A549 (cell line): Measurements from ENCODE around the gene REC114. TPM values are rescaled to one million over a fixed set of nuclear protein-coding genes. Genes with fewer than 3 reads are reported as not detected.

Source experiments
- ATAC-seq, 2 experiments: fragments of 200-7000 bp in 1 of 2; fragments of >200 bp in 1 of 2; cut with Nextera tagmentation in 1 of 2; cut with Tn5 transposase in 1 of 2; 3 replicates each; pipeline versions ENCODE4 v1.8.0 to v1.9.1; 2018 to 2020; ENCODE audit warnings: mild to moderate bottlenecking in 1 of 2, moderate library complexity in 1 of 2
- CTCF ChIA-PET: fragments of 300-600 bp; sonication (Branson Sonifier 250); formaldehyde crosslinking; extraction: SDS; loops from one replicate; lab custom pipeline; 2021; ENCODE audit warnings: antibody characterized with exemption, inconsistent platforms; lab: Yijun Ruan, JAX
- POLR2A ChIA-PET: fragments of 350-600 bp; formaldehyde crosslinking; extraction: SDS; loops from one replicate; lab custom pipeline; 2021; ENCODE audit warnings: antibody characterized with exemption, inconsistent platforms; lab: Yijun Ruan, JAX
- DNase-seq, 2 experiments: peaks; one replicate each; pipeline versions ENCODE4 v3.0.0 to v3.0.0-alpha.2; 2011 to 2016; ENCODE audit warnings: low read depth in 1 of 2, low spot score in 1 of 2
- FAIRE-seq: peaks from 2 replicates; lab custom pipeline; 2011; peaks lifted over from hg19 to GRCh38; lab: Jason Lieb, UNC
- H3K27ac ChIP-seq, 2 experiments: fragments of >200 bp; sonication (Bioruptor Twin); formaldehyde crosslinking; 3 replicates each; pipeline ENCODE4 v1.5.1; 2016 to 2017
- H3K4me1 ChIP-seq: fragments of >200 bp; sonication (Bioruptor Twin); formaldehyde crosslinking; 3 replicates; pipeline ENCODE4 v1.6.1; 2016
- H3K4me2 ChIP-seq: fragments of >200 bp; sonication (Bioruptor Twin); formaldehyde crosslinking; 3 replicates; pipeline ENCODE4 v1.6.1; 2016
- H3K4me3 ChIP-seq: fragments of >200 bp; sonication (Bioruptor Twin); formaldehyde crosslinking; 3 replicates; pipeline ENCODE4 v1.5.1; 2016
- H3K9me3 ChIP-seq: fragments of >200 bp; sonication (Bioruptor Twin); formaldehyde crosslinking; 3 replicates; pipeline ENCODE4 v1.6.1; 2016
- CEBPB ChIP-seq, 2 experiments: fragments of >200 bp in 1 of 2; sonication (Bioruptor Twin) in 1 of 2; formaldehyde crosslinking in 1 of 2; IDR thresholded peaks; 2 replicates each; pipeline ENCODE4 v1.6.1; 2012 to 2016
- EHF ChIP-seq: fragments of 250-450 bp; sonication (Bioruptor Pico); IDR thresholded peaks from 2 replicates; pipeline ENCODE4 v1.5.0; 2020; ENCODE audit warnings: mild to moderate bottlenecking
- ESRRA ChIP-seq: fragments of 150-350 bp; IDR thresholded peaks from 2 replicates; pipeline ENCODE4 v1.6.1; 2014; ENCODE audit warnings: mild to moderate bottlenecking, low read length, borderline replicate concordance
- FOXS1 ChIP-seq: fragments of 250-450 bp; sonication (Bioruptor Pico); IDR thresholded peaks from 2 replicates; pipeline ENCODE4 v1.5.0; 2020; ENCODE audit warnings: mild to moderate bottlenecking, moderate library complexity
- HMGXB4 ChIP-seq: fragments of 250-450 bp; sonication (Bioruptor Pico); IDR thresholded peaks from 2 replicates; pipeline ENCODE4 v1.5.0; 2021; ENCODE audit warnings: mild to moderate bottlenecking, moderate library complexity, borderline replicate concordance
- MAZ ChIP-seq: fragments of 150-350 bp; IDR thresholded peaks from 2 replicates; pipeline ENCODE4 v1.6.1; 2014; ENCODE audit warnings: antibody characterized with exemption, low read depth, low read length, borderline replicate concordance
- NFE2L2 ChIP-seq: fragments of 150-350 bp; conservative IDR thresholded peaks from 2 replicates; pipeline ENCODE4 v1.6.1; 2014; ENCODE audit warnings: low read length
- NPAS2 ChIP-seq: fragments of 250-450 bp; sonication (Bioruptor Pico); IDR thresholded peaks from 2 replicates; pipeline ENCODE4 v1.8.0; 2022; ENCODE audit warnings: mild to moderate bottlenecking, moderate library complexity, borderline replicate concordance
- PHF8 ChIP-seq: fragments of 200-600 bp; sonication (generic); IDR thresholded peaks from 2 replicates; pipeline ENCODE4 v1.6.1; 2016; ENCODE audit warnings: low read depth, mild to moderate bottlenecking, antibody characterized with exemption, moderate library complexity, borderline replicate concordance
- RCOR1 ChIP-seq: fragments of 150-350 bp; IDR thresholded peaks from 2 replicates; pipeline ENCODE4 v1.6.1; 2014; ENCODE audit warnings: antibody characterized with exemption, low read length, low read depth
- REST ChIP-seq: fragments of 200-600 bp; sonication (generic); IDR thresholded peaks from 2 replicates; pipeline ENCODE4 v1.6.1; 2016; ENCODE audit warnings: antibody characterized with exemption, mild to moderate bottlenecking, moderate library complexity
- RNF2 ChIP-seq: fragments of 200-600 bp; sonication (generic); IDR thresholded peaks from 2 replicates; pipeline ENCODE4 v1.6.1; 2016; ENCODE audit warnings: low read depth, mild to moderate bottlenecking, antibody characterized with exemption, moderate library complexity, borderline replicate concordance
- SMC3 ChIP-seq: fragments of >200 bp; sonication (Bioruptor Twin); formaldehyde crosslinking; IDR thresholded peaks from 3 replicates; pipeline ENCODE4 v1.6.1; 2018; ENCODE audit warnings: inconsistent platforms
- USF2 ChIP-seq: fragments of 450-650 bp; IDR thresholded peaks from 2 replicates; pipeline ENCODE4 v1.6.1; 2014; ENCODE audit warnings: antibody characterized with exemption
- ZNF302 ChIP-seq: fragments of 250-450 bp; sonication (Bioruptor Pico); IDR thresholded peaks from 2 replicates; pipeline ENCODE4 v1.9.0; 2021; ENCODE audit warnings: inconsistent platforms, mild to moderate bottlenecking, moderate library complexity
- WGBS: methylation state at CpG from one replicate; pipeline ENCODE4 v1.1.6; 2017; ENCODE audit errors: missing lambda C conversion rate; 5-methylcytosine and 5-hydroxymethylcytosine counted together
- polyA plus RNA-seq, 4 experiments: library from polyadenylated mRNA; depleted of rRNA in 3 of 4; stranded (reverse); fragments of >200 nt; fragmentation: RNase III in 1 of 4; extraction: RNeasy Plus Mini Kit Qiagen cat#74134 plus additional on column Dnase treatment in 1 of 4; gene quantifications; 2 replicates in 3 of 4; 3 replicates in 1 of 4; pipeline ENCODE4 v1.2.3, GENCODE V29; 2011 to 2017
- TF ChIP-seq, protein P1 (sequence below): IDR thresholded peaks from 2 replicates; pipeline ENCODE4 v1.6.1; 2012
- TF ChIP-seq, protein P2 (sequence below): fragments of >200 bp; sonication (Bioruptor Twin); formaldehyde crosslinking; IDR thresholded peaks from 3 replicates; pipeline ENCODE4 v1.5.1; 2016

The REC114 gene
- polyA plus RNA-seq, 2 of the 4 experiments (the other 2 are of a cell fraction) = not detected

DNA sequence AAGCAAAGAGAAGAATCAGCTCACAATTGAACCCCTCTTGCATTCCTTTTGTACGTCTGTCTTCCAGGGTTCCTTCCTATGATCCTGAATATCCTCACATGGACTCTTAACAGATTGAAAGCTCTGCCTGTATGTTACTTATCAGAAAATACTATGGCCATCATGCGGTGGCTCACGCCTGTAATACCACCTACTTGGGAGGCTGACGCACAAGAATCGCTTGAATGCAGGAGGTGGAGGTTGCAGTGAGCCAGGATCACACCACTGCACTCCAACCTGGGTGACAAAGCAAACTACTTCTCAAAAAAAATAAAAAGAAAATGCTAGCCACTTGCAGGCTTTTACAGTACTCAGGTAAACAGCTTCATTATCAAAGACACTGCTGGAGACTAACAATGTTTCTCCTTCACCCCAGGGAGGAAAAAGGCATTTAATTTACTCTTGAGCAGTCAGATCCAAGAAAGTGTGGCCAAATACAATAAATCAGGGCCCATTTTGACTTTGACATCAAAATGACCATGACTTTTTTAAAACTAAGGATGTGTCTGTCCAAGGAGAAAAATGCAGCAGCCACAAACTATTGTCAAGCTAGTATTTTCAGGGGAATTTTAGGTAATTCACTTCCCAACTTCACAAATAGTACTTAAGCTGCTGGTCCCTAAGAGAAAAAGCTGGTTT is 162.9 kb downstream of the REC114 start (continued):
- no peak for TF ChIP-seq REST
- no peak for TF ChIP-seq FOXS1 (CRISPR knock-in tag)

- H3K4me3 ChIP-seq = no peak overlapping the region
- no peak overlapping the region for H3K27ac ChIP-seq
- DNase-seq = no peak
- 93% methylated on average over 2 of the region's 2 CpGs for whole genome bisulfite sequencing
- H3K4me1 ChIP-seq = peaks cover 12% of the 10 kb centered on the region
- TF ChIP-seq, protein P1, sequence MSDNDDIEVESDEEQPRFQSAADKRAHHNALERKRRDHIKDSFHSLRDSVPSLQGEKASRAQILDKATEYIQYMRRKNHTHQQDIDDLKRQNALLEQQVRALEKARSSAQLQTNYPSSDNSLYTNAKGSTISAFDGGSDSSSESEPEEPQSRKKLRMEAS = no peak
- TF ChIP-seq RCOR1 (no peak), HMGXB4 (CRISPR knock-in tag) (no peak), ZNF302 (CRISPR knock-in tag) (no peak), USF2 (no peak), REST (no peak)
- TF ChIP-seq, all 56 proteins: peak for 0
- CTCF ChIA-PET = interaction anchor here (0.6 to 9.8 kb wide), 11 partner anchors 8 to 480 kb away, joined by 3 to 99 read pairs (median 6); partner anchors contain the start of gene NPTN
- ATAC-seq = no peak
- FAIRE-seq = no peak
- Histone ChIP-seq H3K4me2 (no peak overlapping the region), H3K9me3 (no peaks in the 10 kb centered on the region)
- POLR2A ChIA-PET = no interaction called here
Observed at GRCh38 chr15:73607405-73607804, 164.4 kb downstream of the REC114 start.

- peaks cover 7% of the 10 kb centered on the region for H3K4me1 ChIP-seq
- H3K4me3 ChIP-seq = no peak overlapping the region
- no peak for ATAC-seq
- no peak overlapping the region for H3K4me2 ChIP-seq
- DNase-seq = no peak
- H3K9me3 ChIP-seq = no peaks in the 10 kb centered on the region
- TF ChIP-seq RNF2 (no peak), SMC3 (no peak), EHF (CRISPR knock-in tag) (no peak), MAZ (no peak), HMGXB4 (CRISPR knock-in tag) (no peak), NPAS2 (no peak), PHF8 (no peak), NFE2L2 (no peak), CEBPB (IDR thresholded peaks at IDR 0.05) (no peak), ESRRA (no peak)
- TF ChIP-seq, protein P2, sequence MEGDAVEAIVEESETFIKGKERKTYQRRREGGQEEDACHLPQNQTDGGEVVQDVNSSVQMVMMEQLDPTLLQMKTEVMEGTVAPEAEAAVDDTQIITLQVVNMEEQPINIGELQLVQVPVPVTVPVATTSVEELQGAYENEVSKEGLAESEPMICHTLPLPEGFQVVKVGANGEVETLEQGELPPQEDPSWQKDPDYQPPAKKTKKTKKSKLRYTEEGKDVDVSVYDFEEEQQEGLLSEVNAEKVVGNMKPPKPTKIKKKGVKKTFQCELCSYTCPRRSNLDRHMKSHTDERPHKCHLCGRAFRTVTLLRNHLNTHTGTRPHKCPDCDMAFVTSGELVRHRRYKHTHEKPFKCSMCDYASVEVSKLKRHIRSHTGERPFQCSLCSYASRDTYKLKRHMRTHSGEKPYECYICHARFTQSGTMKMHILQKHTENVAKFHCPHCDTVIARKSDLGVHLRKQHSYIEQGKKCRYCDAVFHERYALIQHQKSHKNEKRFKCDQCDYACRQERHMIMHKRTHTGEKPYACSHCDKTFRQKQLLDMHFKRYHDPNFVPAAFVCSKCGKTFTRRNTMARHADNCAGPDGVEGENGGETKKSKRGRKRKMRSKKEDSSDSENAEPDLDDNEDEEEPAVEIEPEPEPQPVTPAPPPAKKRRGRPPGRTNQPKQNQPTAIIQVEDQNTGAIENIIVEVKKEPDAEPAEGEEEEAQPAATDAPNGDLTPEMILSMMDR = no peak
- ChIA-PET CTCF (interaction anchor here (0.6 to 9.8 kb wide), 9 partner anchors 8 to 480 kb away, joined by 3 to 99 read pairs (median 6); partner anchors contain the start of gene NPTN), POLR2A (no interaction called here)
- WGBS = 69% methylated on average over 1 of the region's 1 CpG
- no peak overlapping the region for H3K27ac ChIP-seq
- no peak for FAIRE-seq
Observed at GRCh38 chr15:73607843-73608242, 164.9 kb downstream of the REC114 start.
